Measurements from ENCODE around the gene EPB41L4B.

The EPB41L4B gene

DNA sequence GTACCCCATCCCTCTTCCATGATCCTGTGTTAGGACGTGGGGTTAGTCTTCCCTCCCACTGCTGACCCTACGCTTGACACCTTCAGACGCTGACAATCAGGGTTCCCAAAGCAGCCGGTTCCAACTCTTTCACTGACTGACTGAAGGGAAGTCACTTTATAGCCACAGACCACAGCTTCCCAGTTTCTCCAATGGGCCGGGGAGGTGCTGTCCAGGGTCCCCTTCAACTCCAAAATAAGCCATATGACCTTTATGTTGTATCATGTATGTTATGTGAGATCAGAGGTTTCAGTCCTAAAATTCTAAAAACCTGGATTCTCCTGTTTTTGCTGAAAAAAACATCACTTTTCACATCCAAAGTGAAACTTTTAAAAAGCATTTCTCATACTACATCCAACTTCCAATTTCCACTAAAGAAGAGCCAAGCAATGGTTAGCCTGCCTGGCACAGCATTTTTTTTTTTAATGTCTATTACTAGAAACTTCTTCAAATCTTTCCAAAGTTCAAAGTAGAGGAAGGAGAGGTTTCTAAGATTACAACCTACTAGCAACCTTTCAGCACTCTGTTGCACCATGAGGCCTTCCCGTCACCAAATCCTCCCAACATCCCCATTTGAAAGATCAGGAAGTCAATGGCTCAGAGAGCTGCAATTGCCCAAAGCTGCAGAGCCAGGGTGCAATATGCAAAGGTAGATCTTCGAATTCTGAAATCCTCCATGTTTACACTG lies 5.2 kb downstream of the EPB41L4B start:
- TF ChIP-seq POLR2A (IDR thresholded peaks at IDR 0.05; ENCODE audit: low read depth, low read length) (no peak), SPI1 (IDR thresholded peaks at IDR 0.05; ENCODE audit: low read depth, low read length) (no peak), TAF1 (IDR thresholded peaks at IDR 0.05; ENCODE audit: low read depth, low read length) (no peak), POU2F2 (IDR thresholded peaks at IDR 0.05; ENCODE audit: low read depth, low read length) (no peak), PAX5 (IDR thresholded peaks at IDR 0.05; ENCODE audit: insufficient read depth, low read length, severe bottlenecking) (no peak), POLR2AphosphoS5 (IDR thresholded peaks at IDR 0.05; ENCODE audit: low read depth, low read length) (no peak)
- DNase-seq (ENCODE audit: insufficient read length, low spot score), result no peak
- FAIRE-seq, result no peak

DNA sequence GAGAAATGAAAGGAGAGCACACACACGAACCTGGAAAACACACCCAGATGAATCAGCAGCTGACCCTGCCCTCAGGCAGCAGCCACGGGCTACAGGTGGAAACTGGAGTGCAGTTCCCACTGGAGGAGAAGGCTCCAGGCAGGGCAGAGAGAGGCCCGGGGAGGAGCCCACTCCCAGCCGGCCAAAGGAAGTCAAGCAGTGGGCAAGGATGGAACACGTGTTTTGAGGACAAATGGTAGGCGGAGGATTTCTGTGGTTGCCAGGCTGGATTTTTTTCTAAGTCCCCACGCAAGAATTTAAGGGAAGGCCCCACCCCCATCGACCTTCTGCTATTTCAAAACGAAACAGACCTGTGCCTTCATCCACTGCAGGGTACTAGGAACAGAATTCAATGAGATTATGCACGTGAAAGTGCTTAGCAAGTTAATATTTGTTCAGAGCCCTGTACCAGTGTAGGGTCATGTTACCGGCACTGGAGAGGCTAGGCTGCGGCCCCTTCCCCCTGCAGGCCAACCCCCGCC lies 6.8 kb downstream of the EPB41L4B start:
- FAIRE-seq (no peak), DNase-seq (ENCODE audit: insufficient read length, low spot score) (no peak)
- no peak for TF ChIP-seq POLR2A (IDR thresholded peaks at IDR 0.05; ENCODE audit: low read depth, low read length)
- no peak for TF ChIP-seq POU2F2 (IDR thresholded peaks at IDR 0.05; ENCODE audit: low read depth, low read length)
- TF ChIP-seq POLR2AphosphoS5 (IDR thresholded peaks at IDR 0.05; ENCODE audit: low read depth, low read length), result no peak
- no peak for TF ChIP-seq PAX5 (IDR thresholded peaks at IDR 0.05; ENCODE audit: insufficient read depth, low read length, severe bottlenecking)
- no peak for TF ChIP-seq TAF1 (IDR thresholded peaks at IDR 0.05; ENCODE audit: low read depth, low read length)
- no peak for TF ChIP-seq SPI1 (IDR thresholded peaks at IDR 0.05; ENCODE audit: low read depth, low read length)

- FAIRE-seq, result no peak
These were observed 7.5 kb downstream of the EPB41L4B start for GRCh38 chr9:109313351-109313750.

GRCh38 chr9:109312783-109313182 lies 8.1 kb downstream of the EPB41L4B start:
- no peak for FAIRE-seq
- DNase-seq (ENCODE audit: insufficient read length, low spot score), result no peak

More at GRCh38 chr9:109313351-109313750, 7.5 kb downstream of the EPB41L4B start:
- DNase-seq (ENCODE audit: insufficient read length, low spot score), result no peak
- TF ChIP-seq SPI1 (IDR thresholded peaks at IDR 0.05; ENCODE audit: low read depth, low read length), result no peak
- no peak for TF ChIP-seq POLR2A (IDR thresholded peaks at IDR 0.05; ENCODE audit: low read depth, low read length)
- no peak for TF ChIP-seq PAX5 (IDR thresholded peaks at IDR 0.05; ENCODE audit: insufficient read depth, low read length, severe bottlenecking)
- no peak for TF ChIP-seq TAF1 (IDR thresholded peaks at IDR 0.05; ENCODE audit: low read depth, low read length)
- TF ChIP-seq POU2F2 (IDR thresholded peaks at IDR 0.05; ENCODE audit: low read depth, low read length), result no peak
- no peak for TF ChIP-seq POLR2AphosphoS5 (IDR thresholded peaks at IDR 0.05; ENCODE audit: low read depth, low read length)

DNA sequence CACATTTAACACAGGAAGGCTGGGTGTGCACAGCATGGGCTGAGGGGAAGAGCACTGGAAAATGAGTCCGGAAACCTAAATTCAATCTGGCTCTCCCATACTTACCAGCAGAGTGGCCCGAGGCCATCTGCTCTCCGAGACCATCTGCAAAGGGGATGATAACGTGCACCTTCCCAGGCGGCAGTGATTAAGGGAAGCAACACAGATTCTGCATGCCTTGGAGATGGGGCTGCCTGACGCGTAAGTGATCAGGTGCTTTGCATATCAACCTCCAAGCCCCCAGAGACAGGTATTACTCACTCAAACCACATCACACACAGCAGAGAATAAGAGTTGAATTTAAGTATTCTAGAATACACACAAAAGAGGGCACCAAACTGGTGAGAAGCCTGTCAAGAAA lies 9.1 kb downstream of the EPB41L4B start:
- peak; percentile 63 for FAIRE-seq

More at GRCh38 chr9:109312783-109313182, 8.1 kb downstream of the EPB41L4B start:
- no peak for TF ChIP-seq TAF1 (IDR thresholded peaks at IDR 0.05; ENCODE audit: low read depth, low read length)
- TF ChIP-seq POU2F2 (IDR thresholded peaks at IDR 0.05; ENCODE audit: low read depth, low read length), result no peak
- no peak for TF ChIP-seq SPI1 (IDR thresholded peaks at IDR 0.05; ENCODE audit: low read depth, low read length)
- no peak for TF ChIP-seq POLR2A (IDR thresholded peaks at IDR 0.05; ENCODE audit: low read depth, low read length)
- TF ChIP-seq POLR2AphosphoS5 (IDR thresholded peaks at IDR 0.05; ENCODE audit: low read depth, low read length), result no peak
- TF ChIP-seq PAX5 (IDR thresholded peaks at IDR 0.05; ENCODE audit: insufficient read depth, low read length, severe bottlenecking), result no peak

DNA sequence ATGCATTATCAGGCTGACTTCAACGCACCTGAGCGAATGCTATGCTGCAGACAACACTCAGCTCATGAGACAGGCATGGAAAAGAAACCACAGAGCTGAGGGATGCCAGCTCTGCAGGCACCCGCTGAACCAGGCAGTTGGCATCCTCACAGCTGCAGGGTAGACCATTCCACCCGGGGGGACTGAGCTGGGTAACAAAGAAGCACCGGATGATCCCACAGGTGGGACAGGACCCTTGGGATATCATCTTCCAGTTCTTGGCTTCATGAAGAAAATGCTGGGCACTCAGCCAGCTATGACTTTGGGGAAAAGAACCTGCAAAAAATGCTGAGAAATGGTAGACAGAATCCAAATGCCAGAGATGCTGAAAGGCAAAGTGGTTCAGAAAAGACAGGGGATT lies 9.6 kb downstream of the EPB41L4B start:
- DNase-seq (ENCODE audit: insufficient read length, low spot score) (no peak), FAIRE-seq (no peak)
- no peak for TF ChIP-seq SPI1 (IDR thresholded peaks at IDR 0.05; ENCODE audit: low read depth, low read length)
- TF ChIP-seq POU2F2 (IDR thresholded peaks at IDR 0.05; ENCODE audit: low read depth, low read length), result no peak
- no peak for TF ChIP-seq POLR2AphosphoS5 (IDR thresholded peaks at IDR 0.05; ENCODE audit: low read depth, low read length)
- no peak for TF ChIP-seq TAF1 (IDR thresholded peaks at IDR 0.05; ENCODE audit: low read depth, low read length)
- TF ChIP-seq POLR2A (IDR thresholded peaks at IDR 0.05; ENCODE audit: low read depth, low read length), result no peak

More for the DNA sequence above, 9.1 kb downstream of the EPB41L4B start:
- DNase-seq (ENCODE audit: insufficient read length, low spot score), result peak; percentile 46
- TF ChIP-seq POLR2A (IDR thresholded peaks at IDR 0.05; ENCODE audit: low read depth, low read length) (no peak), POU2F2 (IDR thresholded peaks at IDR 0.05; ENCODE audit: low read depth, low read length) (peak; percentile 97)

- DNase-seq (ENCODE audit: insufficient read length, low spot score) (no peak), FAIRE-seq (no peak)
- TF ChIP-seq PAX5 (IDR thresholded peaks at IDR 0.05; ENCODE audit: insufficient read depth, low read length, severe bottlenecking) (no peak), SPI1 (IDR thresholded peaks at IDR 0.05; ENCODE audit: low read depth, low read length) (no peak), POU2F2 (IDR thresholded peaks at IDR 0.05; ENCODE audit: low read depth, low read length) (no peak), POLR2AphosphoS5 (IDR thresholded peaks at IDR 0.05; ENCODE audit: low read depth, low read length) (no peak), POLR2A (IDR thresholded peaks at IDR 0.05; ENCODE audit: low read depth, low read length) (no peak), TAF1 (IDR thresholded peaks at IDR 0.05; ENCODE audit: low read depth, low read length) (no peak)
These were observed 10.4 kb downstream of the EPB41L4B start for GRCh38 chr9:109310486-109310901.

GRCh38 chr9:109309282-109309681 lies 11.6 kb downstream of the EPB41L4B start:
- no peak for FAIRE-seq

GRCh38 chr9:109307380-109308240 lies 13.2 kb downstream of the EPB41L4B start:
- DNase-seq (ENCODE audit: insufficient read length, low spot score), result no peak
- TF ChIP-seq SPI1 (IDR thresholded peaks at IDR 0.05; ENCODE audit: low read depth, low read length) (no peak), POLR2A (IDR thresholded peaks at IDR 0.05; ENCODE audit: low read depth, low read length) (no peak), POLR2AphosphoS5 (IDR thresholded peaks at IDR 0.05; ENCODE audit: low read depth, low read length) (no peak), POU2F2 (IDR thresholded peaks at IDR 0.05; ENCODE audit: low read depth, low read length) (no peak), PAX5 (IDR thresholded peaks at IDR 0.05; ENCODE audit: insufficient read depth, low read length, severe bottlenecking) (no peak), TAF1 (IDR thresholded peaks at IDR 0.05; ENCODE audit: low read depth, low read length) (no peak)
- FAIRE-seq, result no peak

More at GRCh38 chr9:109309282-109309681, 11.6 kb downstream of the EPB41L4B start:
- no peak for TF ChIP-seq POLR2A (IDR thresholded peaks at IDR 0.05; ENCODE audit: low read depth, low read length)
- DNase-seq (ENCODE audit: insufficient read length, low spot score), result no peak

Data from GM12891 (cell line).